Loucy (cell line): ENCODE data around the gene GOLGA6L7.
"Not testable (repeated sequence)": the region's sequence is repeated elsewhere in the genome, so short reads cannot be mapped to it uniquely, and the experiment has no call there.

Experiments used
- CTCF ChIP-seq: fragments of 200-600 bp; sonication (generic); conservative IDR thresholded peaks from 2 replicates; pipeline ENCODE4 v1.5.1; 2014; ENCODE audit warnings: mild to moderate bottlenecking, antibody characterized with exemption, low read length
- EZH2phosphoT487 ChIP-seq: fragments of 200-600 bp; IDR thresholded peaks from 2 replicates; pipeline ENCODE4 v1.6.1; 2018; ENCODE audit warnings: antibody characterized with exemption, mild to moderate bottlenecking, moderate library complexity, borderline replicate concordance

GRCh38 chr15:28844147-28844546 lies 4.3 kb downstream of the GOLGA6L7 start:
- TF ChIP-seq CTCF, EZH2phosphoT487: not testable (repeated sequence)
